B cell (primary cell): ENCODE measurements around the gene PMPCA. TPM values are rescaled to one million over a fixed set of nuclear protein-coding genes. Genes with fewer than 3 reads are reported as not detected.

ENCODE experiments used
- ATAC-seq: fragments of 200-7000 bp; cut with Tn5 transposase; one replicate; pipeline ENCODE4 v1.10.0; 2021; ENCODE audit warnings: low read depth, mild to moderate bottlenecking, moderate number of reproducible peaks, moderate library complexity
- CTCF ChIA-PET: fragments of 350-600 bp; sonication (Branson Sonifier 250); formaldehyde crosslinking; loops from one replicate; lab custom pipeline; 2021; ENCODE audit warnings: antibody characterized with exemption, inconsistent platforms; lab: Charles Lee
- POLR2A ChIA-PET: fragments of 350-600 bp; sonication (Branson Sonifier 250); formaldehyde crosslinking; loops from one replicate; lab custom pipeline; 2021; ENCODE audit warnings: antibody characterized with exemption; lab: Charles Lee
- DNase-seq: peaks from one replicate; pipeline ENCODE4 v3.0.0; 2013
- H2AFZ ChIP-seq: 2 replicates; pipeline ENCODE4 v1.6.1; 2012; ENCODE audit warnings: mild to moderate bottlenecking, low read depth, low read length; ENCODE audit not compliant: insufficient read depth, poor library complexity, severe bottlenecking
- H3K27ac ChIP-seq, 2 donors: 1 replicate in 1 of 2; 2 replicates in 1 of 2; pipeline ENCODE4 v1.5.1; 2012 to 2013; ENCODE audit warnings: low read length in 2 of 2, mild to moderate bottlenecking in 2 of 2, moderate library complexity in 1 of 2
- H3K27me3 ChIP-seq, 4 experiments: fragments of 200-600 bp in 1 of 4; sonication (generic) in 1 of 4; replicated peaks in 1 of 4; 1 replicate in 2 of 4; 2 replicates in 2 of 4; pipeline versions ENCODE4 v1.6.1 to v1.7.0; 2013 to 2016; ENCODE audit warnings: low read length in 3 of 4, mild to moderate bottlenecking in 2 of 4, mixed read lengths in 1 of 4, moderate library complexity in 1 of 4; ENCODE audit not compliant: insufficient read depth in 4 of 4, control insufficient read depth in 3 of 4; ENCODE audit errors: control extremely low read depth in 1 of 4
- H3K36me3 ChIP-seq, 2 experiments: replicated peaks in 1 of 2; 1 replicate in 1 of 2; 2 replicates in 1 of 2; pipeline versions ENCODE4 v1.6.1 to v1.7.1; 2013; ENCODE audit warnings: low read length in 1 of 2; ENCODE audit not compliant: insufficient read depth in 2 of 2, control insufficient read depth in 1 of 2; ENCODE audit errors: control extremely low read depth in 1 of 2, extremely low read depth in 1 of 2
- H3K4me1 ChIP-seq, 2 donors: fragments of 200-600 bp in 1 of 2; sonication (generic) in 1 of 2; 1 replicate in 1 of 2; 2 replicates in 1 of 2; pipeline versions ENCODE4 v1.5.1 to v1.6.1; 2013 to 2017; ENCODE audit warnings: low read length in 2 of 2; ENCODE audit not compliant: control insufficient read depth in 2 of 2, insufficient read depth in 2 of 2
- H3K4me2 ChIP-seq: replicated peaks from 2 replicates; pipeline ENCODE3; 2012; ENCODE audit warnings: mild to moderate bottlenecking, low read depth, low read length; ENCODE audit not compliant: poor library complexity, severe bottlenecking
- H3K4me3 ChIP-seq, 5 experiments: fragments of 200-600 bp in 1 of 5; sonication (generic) in 1 of 5; 1 replicate in 3 of 5; 2 replicates in 2 of 5; pipeline versions ENCODE4 v1.5.1 to v1.7.0; 2011 to 2016; ENCODE audit warnings: low read length in 4 of 5, mild to moderate bottlenecking in 4 of 5, low read depth in 2 of 5, control low read depth in 1 of 5, moderate library complexity in 1 of 5; ENCODE audit not compliant: insufficient read depth in 1 of 5; ENCODE audit errors: control extremely low read depth in 1 of 5, extremely low read depth in 1 of 5
- H3K79me2 ChIP-seq: fragments of 200-600 bp; sonication (generic); one replicate; pipeline ENCODE4 v1.6.0; 2016; ENCODE audit warnings: low read length; ENCODE audit not compliant: control insufficient read depth, insufficient read depth
- H3K9ac ChIP-seq: fragments of 200-600 bp; sonication (generic); 2 replicates; pipeline ENCODE4 v1.6.1; 2017; ENCODE audit warnings: mild to moderate bottlenecking, low read length, moderate library complexity
- H3K9me3 ChIP-seq, 3 donors: one replicate each; pipeline versions ENCODE4 v1.6.1 to v1.7.1; 2013; ENCODE audit warnings: low read length in 2 of 3; ENCODE audit not compliant: control insufficient read depth in 2 of 3, insufficient read depth in 1 of 3; ENCODE audit errors: control extremely low read depth in 1 of 3
- H4K20me1 ChIP-seq: 2 replicates; pipeline ENCODE4 v1.6.0; 2012; ENCODE audit warnings: mild to moderate bottlenecking, low read length; ENCODE audit not compliant: insufficient read depth, control insufficient read depth, poor library complexity, severe bottlenecking
- H3K27ac Mint-ChIP-seq: one replicate; pipeline ENCODE4 v1.8.0; 2021; ENCODE audit warnings: mixed read lengths
- H3K27me3 Mint-ChIP-seq: one replicate; pipeline ENCODE4 v1.8.0; 2021; ENCODE audit warnings: mixed read lengths
- H3K4me1 Mint-ChIP-seq: one replicate; pipeline ENCODE4 v1.8.0; 2021; ENCODE audit warnings: mixed read lengths
- H3K4me3 Mint-ChIP-seq: one replicate; pipeline ENCODE4 v1.8.0; 2021; ENCODE audit warnings: mixed read lengths
- H3K9me3 Mint-ChIP-seq: one replicate; pipeline ENCODE4 v1.8.0; 2022; ENCODE audit warnings: mixed read lengths; ENCODE audit not compliant: insufficient read depth
- EZH2 ChIP-seq: IDR thresholded peaks from 2 replicates; pipeline ENCODE4 v1.6.1; 2012; ENCODE audit warnings: borderline replicate concordance, low read depth, mild to moderate bottlenecking, moderate library complexity, low read length; ENCODE audit not compliant: insufficient read depth, poor library complexity, severe bottlenecking
- WGBS: methylation state at CpG from one replicate; pipeline ENCODE4 v1.1.5; 2013; ENCODE audit warnings: missing lambda C conversion rate; ENCODE audit not compliant: insufficient coverage; 5-methylcytosine and 5-hydroxymethylcytosine counted together
- intact Hi-C: fragments of 100-400 bp; cut with micrococcal nuclease; formaldehyde crosslinking; loops from one replicate; pipeline ENCODE4 v1.10.0; 2022
- polyA plus RNA-seq: library from polyadenylated mRNA; depleted of rRNA; stranded (reverse); fragments of >200 nt; gene quantifications from 2 replicates; pipeline ENCODE4 v1.2.3, GENCODE V29; 2012
- total RNA-seq, 2 donors: library from RNA; stranded (reverse); fragments of 120-200 nt in 1 of 2; gene quantifications; 1 replicate in 1 of 2; 2 replicates in 1 of 2; pipeline versions ENCODE4 v1.2.3 to v1.2.4, GENCODE V29; 2013 to 2022
- TF ChIP-seq, protein P1 (sequence below): fragments of 200-600 bp; IDR thresholded peaks from one replicate; pipeline ENCODE4 v1.8.0; 2022; ENCODE audit warnings: antibody characterized with exemption, mild to moderate bottlenecking

The PMPCA gene
- total and polyA plus RNA-seq, 2 donors (not counting 1 experiment from before 2014, with no cell fraction given): 64.4 to 72.2 TPM

DNA sequence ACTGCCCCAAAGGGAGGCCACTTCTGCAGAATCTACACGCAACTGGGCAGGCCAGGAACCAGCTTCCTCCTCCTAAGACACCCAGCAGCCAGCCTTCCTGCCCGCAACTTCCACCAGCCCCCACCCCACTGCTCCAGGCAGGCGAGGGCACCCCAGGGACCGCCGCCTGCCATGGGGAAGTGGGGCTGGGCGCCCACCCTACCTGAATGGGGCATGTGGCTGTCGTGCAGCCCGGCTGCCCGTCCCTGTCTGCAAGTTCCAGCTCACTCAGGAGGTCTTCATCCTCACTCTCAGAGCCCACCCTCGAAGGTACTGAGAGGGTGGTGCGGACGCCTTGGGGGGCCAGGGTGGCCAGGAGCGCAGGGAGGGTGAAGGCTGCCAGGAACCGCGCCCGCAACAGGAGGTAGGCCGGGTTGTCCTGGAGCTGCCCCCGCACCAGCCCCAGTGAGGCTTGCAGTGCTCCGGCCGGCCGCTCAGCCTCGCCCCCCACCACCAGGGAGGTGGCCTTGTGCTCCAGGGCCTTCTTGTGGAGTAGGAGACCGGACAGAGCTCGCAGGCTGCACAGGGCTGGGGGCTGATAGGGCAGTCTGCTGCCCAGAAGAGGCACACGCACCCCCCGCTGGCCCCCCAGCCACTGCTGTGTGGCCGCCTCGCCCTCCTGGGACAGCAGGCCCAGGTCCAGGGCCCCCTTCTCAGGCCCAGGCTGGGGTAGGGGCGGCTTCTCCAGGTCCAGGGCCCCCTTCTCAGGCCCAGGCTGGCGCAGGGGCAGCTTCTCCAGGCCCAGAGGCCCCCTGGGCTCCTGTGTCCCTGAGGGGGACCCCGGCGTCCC lies 32.9 kb upstream of the PMPCA start:
- H3K4me1 ChIP-seq: peaks cover 10 to 12% of the 10 kb centered on the region in 2 donors
- CTCF ChIA-PET: no interaction called here
- peaks cover 0 to 13% of the 10 kb centered on the region in 2 experiments for H3K36me3 ChIP-seq
- intact Hi-C loops: no loop called here
- H3K9ac ChIP-seq: no peak overlapping the region
- H3K9me3 Mint-ChIP-seq: no peaks in the 10 kb centered on the region
- H3K27me3 Mint-ChIP-seq: no peaks in the 10 kb centered on the region
- DNase-seq (no peak), ATAC-seq (no peak)
- peaks cover 7% of the 10 kb centered on the region for H3K4me1 Mint-ChIP-seq
- peaks cover 0 to 6% (median 0%) of the 10 kb centered on the region in 4 experiments for H3K27me3 ChIP-seq
- POLR2A ChIA-PET: no interaction called here
- H3K27ac ChIP-seq: no peak overlapping the region
- H4K20me1 ChIP-seq: no peaks in the 10 kb centered on the region
- no peaks in the 10 kb centered on the region for H3K9me3 ChIP-seq
- no peak overlapping the region for H3K4me2 ChIP-seq
- no peak overlapping the region for H2AFZ ChIP-seq
- H3K4me3 Mint-ChIP-seq: no peak overlapping the region
- H3K27ac Mint-ChIP-seq: no peak overlapping the region
- H3K4me3 ChIP-seq: no peak overlapping the region
- H3K79me2 ChIP-seq: no peaks in the 10 kb centered on the region
- 78% methylated on average over 29 of the region's 32 CpGs for WGBS
- no peak for TF ChIP-seq EZH2
- TF ChIP-seq, protein P1, sequence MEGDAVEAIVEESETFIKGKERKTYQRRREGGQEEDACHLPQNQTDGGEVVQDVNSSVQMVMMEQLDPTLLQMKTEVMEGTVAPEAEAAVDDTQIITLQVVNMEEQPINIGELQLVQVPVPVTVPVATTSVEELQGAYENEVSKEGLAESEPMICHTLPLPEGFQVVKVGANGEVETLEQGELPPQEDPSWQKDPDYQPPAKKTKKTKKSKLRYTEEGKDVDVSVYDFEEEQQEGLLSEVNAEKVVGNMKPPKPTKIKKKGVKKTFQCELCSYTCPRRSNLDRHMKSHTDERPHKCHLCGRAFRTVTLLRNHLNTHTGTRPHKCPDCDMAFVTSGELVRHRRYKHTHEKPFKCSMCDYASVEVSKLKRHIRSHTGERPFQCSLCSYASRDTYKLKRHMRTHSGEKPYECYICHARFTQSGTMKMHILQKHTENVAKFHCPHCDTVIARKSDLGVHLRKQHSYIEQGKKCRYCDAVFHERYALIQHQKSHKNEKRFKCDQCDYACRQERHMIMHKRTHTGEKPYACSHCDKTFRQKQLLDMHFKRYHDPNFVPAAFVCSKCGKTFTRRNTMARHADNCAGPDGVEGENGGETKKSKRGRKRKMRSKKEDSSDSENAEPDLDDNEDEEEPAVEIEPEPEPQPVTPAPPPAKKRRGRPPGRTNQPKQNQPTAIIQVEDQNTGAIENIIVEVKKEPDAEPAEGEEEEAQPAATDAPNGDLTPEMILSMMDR: no peak
